GM19099 (cell line): ENCODE measurements around the gene DYNC1LI1.

Experiments
- POLR2A ChIP-seq: IDR thresholded peaks from 3 replicates; pipeline ENCODE4 v1.6.1; 2011; ENCODE audit warnings: low read depth; ENCODE audit not compliant: insufficient read length; ENCODE audit errors: extremely low read depth

Gene DYNC1LI1

GRCh38 chr3:32562640-32563039 lies 8.0 kb downstream of the DYNC1LI1 start:
- TF ChIP-seq POLR2A, result no peak

GRCh38 chr3:32557640-32558352 lies 12.9 kb downstream of the DYNC1LI1 start:
- TF ChIP-seq POLR2A, result no peak

- no peak for TF ChIP-seq POLR2A
Measured at GRCh38 chr3:32556332-32556731, 14.3 kb downstream of the DYNC1LI1 start.

GRCh38 chr3:32553973-32554372 lies 16.7 kb downstream of the DYNC1LI1 start:
- TF ChIP-seq POLR2A, result no peak

GRCh38 chr3:32553459-32553858 lies 17.2 kb downstream of the DYNC1LI1 start:
- no peak for TF ChIP-seq POLR2A

GRCh38 chr3:32552013-32552412 lies 18.6 kb downstream of the DYNC1LI1 start:
- TF ChIP-seq POLR2A, result no peak

- no peak for TF ChIP-seq POLR2A
Measured at GRCh38 chr3:32551496-32551895, 19.2 kb downstream of the DYNC1LI1 start.

- TF ChIP-seq POLR2A, result no peak
Measured at GRCh38 chr3:32551087-32551486, 19.6 kb downstream of the DYNC1LI1 start.

GRCh38 chr3:32545305-32545704 lies 25.4 kb downstream of the DYNC1LI1 start:
- TF ChIP-seq POLR2A, result no peak

GRCh38 chr3:32544894-32545293 lies 25.8 kb downstream of the DYNC1LI1 start:
- no peak for TF ChIP-seq POLR2A

GRCh38 chr3:32542807-32543206 lies 27.9 kb downstream of the DYNC1LI1 start:
- TF ChIP-seq POLR2A, result no peak

- TF ChIP-seq POLR2A, result no peak
Measured at GRCh38 chr3:32540899-32541298, 29.8 kb downstream of the DYNC1LI1 start.

GRCh38 chr3:32532434-32532833 lies 38.2 kb downstream of the DYNC1LI1 start:
- no peak for TF ChIP-seq POLR2A

- TF ChIP-seq POLR2A, result no peak
Measured at GRCh38 chr3:32531010-32531647, 39.5 kb downstream of the DYNC1LI1 start.

GRCh38 chr3:32525720-32526119 lies 44.9 kb downstream of the DYNC1LI1 start:
- no peak for TF ChIP-seq POLR2A

- no peak for TF ChIP-seq POLR2A
Measured at GRCh38 chr3:32522682-32523081, 48.0 kb downstream of the DYNC1LI1 start.
